Neuronal stem cell (in vitro differentiated cells): ENCODE results near the gene ZBTB46.
A peak's percentile ranks its signal among the peaks of the same experiment; 100 is the strongest.

ENCODE experiments used
- DNase-seq: peaks from one replicate; pipeline ENCODE4 v3.0.0-alpha.2; 2013; ENCODE audit warnings: low spot score
- H2AFZ ChIP-seq: one replicate; pipeline ENCODE4 v1.6.1; 2013; ENCODE audit warnings: mild to moderate bottlenecking, low read length, inconsistent platforms
- H2AK5ac ChIP-seq: 2 replicates; pipeline ENCODE4 v1.6.1; 2013; ENCODE audit warnings: low read depth, mild to moderate bottlenecking, inconsistent platforms, low read length, moderate library complexity, mixed read lengths
- H2BK120ac ChIP-seq: 2 replicates; pipeline ENCODE4 v1.6.1; 2013; ENCODE audit warnings: low read depth, mild to moderate bottlenecking, inconsistent platforms, low read length, moderate library complexity, mixed read lengths
- H2BK12ac ChIP-seq: one replicate; pipeline ENCODE4 v1.6.1; 2013; ENCODE audit warnings: low read length, inconsistent platforms
- H2BK15ac ChIP-seq: 2 replicates; pipeline ENCODE4 v1.6.1; 2013; ENCODE audit warnings: mild to moderate bottlenecking, low read length, inconsistent platforms, mixed read lengths
- H2BK5ac ChIP-seq: one replicate; pipeline ENCODE4 v1.6.1; 2013; ENCODE audit warnings: inconsistent platforms, mild to moderate bottlenecking, low read length, moderate library complexity
- H3K14ac ChIP-seq: one replicate; pipeline ENCODE4 v1.6.1; 2013; ENCODE audit warnings: low read length, inconsistent platforms
- H3K18ac ChIP-seq: 2 replicates; pipeline ENCODE4 v1.6.1; 2013; ENCODE audit warnings: low read length, inconsistent platforms
- H3K23ac ChIP-seq: 2 replicates; pipeline ENCODE4 v1.6.1; 2013; ENCODE audit warnings: low read depth, mild to moderate bottlenecking, mixed read lengths, low read length, inconsistent platforms; ENCODE audit not compliant: poor library complexity
- H3K27ac ChIP-seq: replicated peaks from 3 replicates; pipeline ENCODE4 v1.5.1; 2013; ENCODE audit warnings: low read length, inconsistent platforms
- H3K27me3 ChIP-seq, 3 experiments: 2 replicates each; pipeline ENCODE4 v1.6.1; 2013; ENCODE audit warnings: low read length in 3 of 3, mild to moderate bottlenecking in 2 of 3, inconsistent platforms in 1 of 3, low read depth in 1 of 3, mixed read lengths in 1 of 3, moderate library complexity in 1 of 3; ENCODE audit not compliant: control insufficient read depth in 3 of 3, insufficient read depth in 3 of 3
- H3K36me3 ChIP-seq, 2 donors: replicated peaks in 1 of 2; 2 replicates each; pipeline ENCODE4 v1.6.1; 2013; ENCODE audit warnings: low read length in 2 of 2; ENCODE audit not compliant: control insufficient read depth in 2 of 2, insufficient read depth in 2 of 2
- H3K4ac ChIP-seq: 2 replicates; pipeline ENCODE4 v1.6.1; 2013; ENCODE audit warnings: inconsistent platforms, mild to moderate bottlenecking, low read length, moderate library complexity
- H3K4me1 ChIP-seq, 2 donors: 1 replicate in 1 of 2; 2 replicates in 1 of 2; pipeline ENCODE4 v1.6.1; 2013; ENCODE audit warnings: low read length in 2 of 2, low read depth in 1 of 2; ENCODE audit not compliant: control insufficient read depth in 2 of 2, insufficient read depth in 1 of 2
- H3K4me2 ChIP-seq: one replicate; pipeline ENCODE4 v1.6.1; 2013; ENCODE audit warnings: mild to moderate bottlenecking, low read length, inconsistent platforms; ENCODE audit not compliant: insufficient read depth, poor library complexity, severe bottlenecking
- H3K4me3 ChIP-seq, 2 donors: 2 replicates each; pipeline ENCODE4 v1.5.1; 2013; ENCODE audit warnings: low read length in 2 of 2, mild to moderate bottlenecking in 2 of 2, inconsistent platforms in 1 of 2, moderate library complexity in 1 of 2
- H3K79me1 ChIP-seq: one replicate; pipeline ENCODE4 v1.6.1; 2013; ENCODE audit warnings: low read depth, mild to moderate bottlenecking, inconsistent platforms, low read length, moderate library complexity
- H3K9ac ChIP-seq: one replicate; pipeline ENCODE4 v1.6.1; 2013; ENCODE audit warnings: mild to moderate bottlenecking, low read depth, low read length, inconsistent platforms; ENCODE audit not compliant: poor library complexity
- H3K9me3 ChIP-seq, 2 donors: replicated peaks in 1 of 2; 2 replicates each; pipeline versions ENCODE3 to v1.6.1; 2013; ENCODE audit warnings: low read length in 2 of 2, mild to moderate bottlenecking in 2 of 2, inconsistent platforms in 1 of 2, low read depth in 1 of 2, mixed read lengths in 1 of 2, moderate library complexity in 1 of 2; ENCODE audit not compliant: control insufficient read depth in 2 of 2, insufficient read depth in 1 of 2
- H4K8ac ChIP-seq: one replicate; pipeline ENCODE4 v1.6.1; 2013; ENCODE audit warnings: low read depth, mild to moderate bottlenecking, inconsistent platforms, low read length, moderate library complexity
- H4K91ac ChIP-seq: one replicate; pipeline ENCODE4 v1.6.1; 2013; ENCODE audit warnings: low read length, low read depth, mild to moderate bottlenecking, inconsistent platforms; ENCODE audit not compliant: poor library complexity
- WGBS, 2 donors: extraction: QIAGEN DNeasy Blood & Tissue Kit; methylation state at CpG; one replicate each; pipeline ENCODE4 v1.1.7; 2013; ENCODE audit warnings: missing lambda C conversion rate in 2 of 2, mixed read lengths in 1 of 2; ENCODE audit not compliant: insufficient read length in 2 of 2, insufficient replicate concordance in 1 of 2; ENCODE audit errors: extremely low coverage in 2 of 2; 5-methylcytosine and 5-hydroxymethylcytosine counted together

The ZBTB46 gene

DNA sequence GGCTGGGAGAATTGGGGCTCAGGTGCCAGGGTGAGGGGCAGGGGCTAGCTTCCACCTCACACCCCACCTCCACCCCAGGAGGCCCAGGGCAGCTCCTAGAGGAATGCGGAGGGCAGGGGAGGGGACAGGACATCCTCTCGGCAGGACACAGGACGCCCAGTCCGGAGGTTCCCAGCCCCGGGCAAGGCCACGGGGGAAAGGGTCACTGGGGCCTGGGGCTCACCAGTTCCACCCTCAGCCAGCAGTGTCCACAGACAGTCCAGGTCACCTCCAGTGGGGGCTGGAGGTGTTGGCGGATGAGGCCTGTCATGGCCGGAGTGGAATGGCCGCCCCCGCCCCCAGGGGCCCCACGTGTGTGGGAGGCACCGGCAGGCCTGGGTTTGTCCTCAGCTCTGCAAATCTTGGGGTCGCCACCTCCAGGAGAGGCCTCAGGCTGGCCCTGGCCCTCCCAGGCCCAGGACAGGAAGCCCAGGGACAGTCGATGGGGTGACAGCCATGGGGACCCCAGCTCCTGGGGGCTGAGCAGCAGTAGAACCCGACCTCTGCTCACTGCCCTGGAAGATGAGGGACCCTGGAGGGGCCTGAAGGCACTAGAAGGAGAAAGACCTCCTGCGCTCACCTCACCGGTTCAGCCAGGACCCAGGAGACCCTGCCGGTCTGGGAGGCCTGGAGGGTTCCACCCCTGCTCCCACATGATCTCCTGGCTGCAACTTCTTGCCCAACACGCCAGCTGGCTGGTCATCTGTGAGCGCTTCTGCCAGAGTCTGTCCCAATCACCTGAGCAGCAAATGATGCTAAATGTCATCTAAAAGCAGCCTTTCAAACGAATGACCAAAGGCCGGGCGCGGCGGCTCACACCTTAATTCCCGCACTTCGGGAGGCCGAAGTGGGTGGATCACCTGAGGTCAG is 17.2 kb upstream of the ZBTB46 start:
- peak overlapping the region; percentile 96 for H4K91ac ChIP-seq
- H3K27me3 ChIP-seq: no peaks in the 10 kb centered on the region
- H4K8ac ChIP-seq: no peak overlapping the region
- peak overlapping the region; percentile 57 for H2AFZ ChIP-seq
- H3K36me3 ChIP-seq: no peaks in the 10 kb centered on the region
- peak overlapping the region; percentile 53 for H3K9ac ChIP-seq
- peak overlapping the region; percentile 91 for H3K27ac ChIP-seq
- peak overlapping the region; percentile 99 for H3K18ac ChIP-seq
- peak overlapping the region; percentile 77 for H3K4ac ChIP-seq
- H3K9me3 ChIP-seq: peaks cover 0 to 3% of the 10 kb centered on the region in 2 donors
- no peak overlapping the region for H3K14ac ChIP-seq
- H2BK120ac ChIP-seq: peak overlapping the region; percentile 98
- peak overlapping the region; percentile 59 for H2BK12ac ChIP-seq
- H3K4me2 ChIP-seq: peak overlapping the region; percentile 27
- DNase-seq: no peak
- peak overlapping the region; percentile 96 for H2BK5ac ChIP-seq
- peaks cover 2% of the 10 kb centered on the region for H3K79me1 ChIP-seq
- peak overlapping the region; percentile 97 for H3K23ac ChIP-seq
- peaks cover 22 to 25% of the 10 kb centered on the region in 2 donors for H3K4me1 ChIP-seq
- H2BK15ac ChIP-seq: peak overlapping the region; percentile 91
- H3K4me3 ChIP-seq: peak overlapping the region in 1 of 2 donors; percentile 38
- WGBS, 2 donors: no CpG with 5 or more reads among the region's 28 CpGs
- peak overlapping the region; percentile 100 for H2AK5ac ChIP-seq

DNA sequence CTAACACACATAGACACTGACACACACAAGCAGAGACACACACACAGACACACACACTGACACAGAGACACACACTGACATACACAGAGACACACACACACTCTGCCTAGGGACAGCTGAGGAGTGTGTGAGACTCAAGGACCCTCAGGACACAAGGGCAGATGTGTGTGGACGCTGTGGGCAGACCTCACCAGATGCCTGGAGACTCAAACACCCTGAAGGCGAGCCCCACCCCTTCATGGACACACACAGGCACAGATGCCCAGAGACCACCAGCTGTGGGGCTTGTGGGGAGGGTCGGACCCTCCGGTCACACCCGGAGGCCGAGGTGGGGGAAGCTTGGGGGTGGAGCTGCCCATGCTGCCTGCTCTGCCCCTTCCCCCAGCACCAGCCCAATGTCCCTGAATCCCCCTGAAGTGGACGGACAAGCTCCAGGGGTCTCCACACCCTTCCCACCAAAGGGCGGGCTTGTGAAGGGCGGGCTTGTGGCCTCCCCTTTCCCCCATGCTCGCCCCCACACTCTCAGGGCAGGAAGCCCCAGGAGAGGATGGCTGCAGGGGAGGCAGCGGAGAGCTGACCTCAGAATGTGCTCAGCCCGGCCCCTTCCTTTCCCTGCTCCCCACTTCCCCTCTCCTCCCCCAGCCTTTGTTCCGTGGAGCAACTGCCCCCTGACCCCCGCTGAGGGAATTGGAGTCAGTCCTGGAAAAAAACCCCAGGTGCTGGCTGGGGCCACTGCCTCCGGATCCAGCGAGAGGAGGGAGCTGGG is 16.4 kb upstream of the ZBTB46 start:
- peak overlapping the region; percentile 77 for H3K4ac ChIP-seq
- peak overlapping the region; percentile 59 for H2BK12ac ChIP-seq
- H4K91ac ChIP-seq: peak overlapping the region; percentile 7
- peak overlapping the region; percentile 97 for H3K23ac ChIP-seq
- no peak overlapping the region for H4K8ac ChIP-seq
- H3K4me2 ChIP-seq: peak overlapping the region; percentile 27
- no peaks in the 10 kb centered on the region for H3K36me3 ChIP-seq
- DNase-seq: no peak
- peak overlapping the region; percentile 96 for H2BK5ac ChIP-seq
- peak overlapping the region; percentile 99 for H3K18ac ChIP-seq
- H2BK120ac ChIP-seq: peak overlapping the region; percentile 98
- peak overlapping the region; percentile 91 for H3K27ac ChIP-seq
- no CpG with 5 or more reads among the region's 16 CpGs for WGBS, 2 donors
- peak overlapping the region; percentile 73 for H3K9ac ChIP-seq
- H3K14ac ChIP-seq: peak overlapping the region; percentile 65
- H2AK5ac ChIP-seq: peak overlapping the region; percentile 100
- peaks cover 0 to 3% of the 10 kb centered on the region in 2 donors for H3K9me3 ChIP-seq
- H3K4me1 ChIP-seq: peaks cover 22 to 25% of the 10 kb centered on the region in 2 donors
- H2AFZ ChIP-seq: peak overlapping the region; percentile 57
- H3K27me3 ChIP-seq: no peaks in the 10 kb centered on the region
- H3K4me3 ChIP-seq: peak overlapping the region; percentile 1 to 36
- H2BK15ac ChIP-seq: peak overlapping the region; percentile 91
- peaks cover 2% of the 10 kb centered on the region for H3K79me1 ChIP-seq

DNA sequence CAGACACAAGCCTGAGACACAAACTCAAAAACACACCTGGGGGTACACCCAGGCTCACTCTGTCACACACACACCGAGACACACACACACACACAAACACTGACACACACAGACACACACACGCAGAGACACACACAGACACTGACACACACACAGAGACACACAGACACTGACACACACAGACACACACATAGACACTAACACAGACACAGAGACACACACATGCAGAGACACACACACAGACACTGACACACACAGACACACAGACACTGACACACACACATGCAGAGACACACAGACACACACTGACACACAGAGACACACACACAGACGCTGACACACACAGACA is 15.8 kb upstream of the ZBTB46 start:
- no peaks in the 10 kb centered on the region for H3K27me3 ChIP-seq
- peaks cover 22 to 25% of the 10 kb centered on the region in 2 donors for H3K4me1 ChIP-seq
- no peak overlapping the region for H3K4me2 ChIP-seq
- peak overlapping the region; percentile 94 for H2BK5ac ChIP-seq
- peak overlapping the region; percentile 1 to 36 for H3K4me3 ChIP-seq
- peaks cover 0 to 3% of the 10 kb centered on the region in 2 donors for H3K9me3 ChIP-seq
- no peak overlapping the region for H2BK15ac ChIP-seq
- no peak overlapping the region for H4K8ac ChIP-seq
- no peak overlapping the region for H3K23ac ChIP-seq
- H3K9ac ChIP-seq: peak overlapping the region; percentile 73
- H3K14ac ChIP-seq: peak overlapping the region; percentile 65
- H3K18ac ChIP-seq: peak overlapping the region; percentile 78
- no peak overlapping the region for H2AK5ac ChIP-seq
- peak overlapping the region; percentile 1 for H2BK120ac ChIP-seq
- peak overlapping the region; percentile 91 for H3K27ac ChIP-seq
- H3K36me3 ChIP-seq: no peaks in the 10 kb centered on the region
- H4K91ac ChIP-seq: peak overlapping the region; percentile 7
- peaks cover 2% of the 10 kb centered on the region for H3K79me1 ChIP-seq
- H2AFZ ChIP-seq: no peak overlapping the region
- no peak for DNase-seq
- no CpG with 5 or more reads among the region's 3 CpGs for WGBS, 2 donors
- peak overlapping the region; percentile 25 for H2BK12ac ChIP-seq
- no peak overlapping the region for H3K4ac ChIP-seq
